SK-N-MC (cell line): ENCODE results near the gene BCL11B.

Experiments
- EZH2 ChIP-seq: fragments of 200-600 bp; sonication (generic); IDR thresholded peaks from one replicate; pipeline ENCODE4 v1.6.1; 2017; ENCODE audit warnings: antibody characterized with exemption
- FOXP2 ChIP-seq: optimal IDR thresholded peaks from 2 replicates; pipeline ENCODE3; 2011; ENCODE audit warnings: mild to moderate bottlenecking, moderate library complexity; ENCODE audit not compliant: insufficient read depth; ENCODE audit errors: extremely low read length, control extremely low read depth
- POLR2AphosphoS5 ChIP-seq: IDR thresholded peaks from 2 replicates; pipeline ENCODE4 v1.6.1; 2012; ENCODE audit warnings: mild to moderate bottlenecking, low read depth, low read length, borderline replicate concordance

- no peak for TF ChIP-seq EZH2
- TF ChIP-seq POLR2AphosphoS5, result no peak
- no peak for TF ChIP-seq FOXP2
Observed at GRCh38 chr14:99166506-99166905, 105.5 kb downstream of the BCL11B start.
